ENCODE data around the gene C17orf113. TPM values are rescaled to one million over a fixed set of nuclear protein-coding genes. Genes with fewer than 3 reads are reported as not detected.

The C17orf113 gene
- total and polyA plus RNA-seq, 2 of the 13 experiments (the other 11 are each of a cell fraction or from before 2014, with no cell fraction given): 0.87 to 1.1 TPM

GRCh38 chr17:42076797-42077559 is 26.6 kb upstream of the C17orf113 start:
- peaks cover 77% of the 10 kb centered on the region for H3K4me1 ChIP-seq (ENCODE audit: insufficient read depth, low read length)
- no peak overlapping the region for H3K27ac ChIP-seq (ENCODE audit: extremely low read length, insufficient read depth, low read length)
- intact Hi-C loops (cut with micrococcal nuclease; ENCODE audit: unreplicated experiment) (no loop called here), in situ Hi-C loops (cut with HindIII; ENCODE audit: extremely low pct_ligation_motif_present, low pct_unique_long_range_greater_than_20kb) (no loop called here)
- H3K36me3 ChIP-seq (replicated peaks in 1 of 2; ENCODE audit: control insufficient read depth in 1 of 2, insufficient read depth in 2 of 2, low read length in 2 of 2): no peaks in the 10 kb centered on the region
- no peak for TF ChIP-seq ZNF746 (CRISPR knock-in tag; IDR thresholded peaks at IDR 0.05)
- TF ChIP-seq ZNF317 (CRISPR knock-in tag; IDR thresholded peaks at IDR 0.05): no peak
- TF ChIP-seq LRRFIP1 (CRISPR knock-in tag; conservative IDR thresholded peaks at IDR 0.05): no peak
- no peak for TF ChIP-seq ZFP90 (CRISPR knock-in tag; IDR thresholded peaks at IDR 0.05; ENCODE audit: borderline replicate concordance)
- TF ChIP-seq, protein P1, sequence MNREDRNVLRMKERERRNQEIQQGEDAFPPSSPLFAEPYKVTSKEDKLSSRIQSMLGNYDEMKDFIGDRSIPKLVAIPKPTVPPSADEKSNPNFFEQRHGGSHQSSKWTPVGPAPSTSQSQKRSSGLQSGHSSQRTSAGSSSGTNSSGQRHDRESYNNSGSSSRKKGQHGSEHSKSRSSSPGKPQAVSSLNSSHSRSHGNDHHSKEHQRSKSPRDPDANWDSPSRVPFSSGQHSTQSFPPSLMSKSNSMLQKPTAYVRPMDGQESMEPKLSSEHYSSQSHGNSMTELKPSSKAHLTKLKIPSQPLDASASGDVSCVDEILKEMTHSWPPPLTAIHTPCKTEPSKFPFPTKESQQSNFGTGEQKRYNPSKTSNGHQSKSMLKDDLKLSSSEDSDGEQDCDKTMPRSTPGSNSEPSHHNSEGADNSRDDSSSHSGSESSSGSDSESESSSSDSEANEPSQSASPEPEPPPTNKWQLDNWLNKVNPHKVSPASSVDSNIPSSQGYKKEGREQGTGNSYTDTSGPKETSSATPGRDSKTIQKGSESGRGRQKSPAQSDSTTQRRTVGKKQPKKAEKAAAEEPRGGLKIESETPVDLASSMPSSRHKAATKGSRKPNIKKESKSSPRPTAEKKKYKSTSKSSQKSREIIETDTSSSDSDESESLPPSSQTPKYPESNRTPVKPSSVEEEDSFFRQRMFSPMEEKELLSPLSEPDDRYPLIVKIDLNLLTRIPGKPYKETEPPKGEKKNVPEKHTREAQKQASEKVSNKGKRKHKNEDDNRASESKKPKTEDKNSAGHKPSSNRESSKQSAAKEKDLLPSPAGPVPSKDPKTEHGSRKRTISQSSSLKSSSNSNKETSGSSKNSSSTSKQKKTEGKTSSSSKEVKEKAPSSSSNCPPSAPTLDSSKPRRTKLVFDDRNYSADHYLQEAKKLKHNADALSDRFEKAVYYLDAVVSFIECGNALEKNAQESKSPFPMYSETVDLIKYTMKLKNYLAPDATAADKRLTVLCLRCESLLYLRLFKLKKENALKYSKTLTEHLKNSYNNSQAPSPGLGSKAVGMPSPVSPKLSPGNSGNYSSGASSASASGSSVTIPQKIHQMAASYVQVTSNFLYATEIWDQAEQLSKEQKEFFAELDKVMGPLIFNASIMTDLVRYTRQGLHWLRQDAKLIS (CRISPR knock-in tag; IDR thresholded peaks at IDR 0.05): no peak
- TF ChIP-seq ZNF792 (CRISPR knock-in tag; IDR thresholded peaks at IDR 0.05): no peak
- TF ChIP-seq RNF219 (CRISPR knock-in tag; IDR thresholded peaks at IDR 0.05): no peak
- TF ChIP-seq ZNF570 (CRISPR knock-in tag; IDR thresholded peaks at IDR 0.05; ENCODE audit: borderline replicate concordance): no peak
- TF ChIP-seq ATAD3A (CRISPR knock-in tag; IDR thresholded peaks at IDR 0.05): no peak
- no peak for TF ChIP-seq ZNF615 (CRISPR knock-in tag; IDR thresholded peaks at IDR 0.05; ENCODE audit: borderline replicate concordance)
- no peak for TF ChIP-seq ZNF703 (CRISPR knock-in tag; IDR thresholded peaks at IDR 0.05; ENCODE audit: borderline replicate concordance)
- TF ChIP-seq, protein P2, sequence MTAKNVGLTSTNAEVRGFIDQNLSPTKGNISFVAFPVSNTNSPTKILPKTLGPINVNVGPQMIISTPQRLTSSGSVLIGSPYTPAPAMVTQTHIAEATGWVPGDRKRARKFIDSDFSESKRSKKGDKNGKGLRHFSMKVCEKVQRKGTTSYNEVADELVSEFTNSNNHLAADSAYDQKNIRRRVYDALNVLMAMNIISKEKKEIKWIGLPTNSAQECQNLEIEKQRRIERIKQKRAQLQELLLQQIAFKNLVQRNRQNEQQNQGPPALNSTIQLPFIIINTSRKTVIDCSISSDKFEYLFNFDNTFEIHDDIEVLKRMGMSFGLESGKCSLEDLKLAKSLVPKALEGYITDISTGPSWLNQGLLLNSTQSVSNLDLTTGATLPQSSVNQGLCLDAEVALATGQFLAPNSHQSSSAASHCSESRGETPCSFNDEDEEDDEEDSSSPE (CRISPR knock-in tag; IDR thresholded peaks at IDR 0.05): no peak
- TF ChIP-seq SSRP1 (CRISPR knock-in tag; IDR thresholded peaks at IDR 0.05): no peak
- no peak for TF ChIP-seq HMG20A (CRISPR knock-in tag; IDR thresholded peaks at IDR 0.05; ENCODE audit: borderline replicate concordance)
- no peak for TF ChIP-seq GLI4 (CRISPR knock-in tag; IDR thresholded peaks at IDR 0.05; ENCODE audit: borderline replicate concordance)
- no peak overlapping the region for H2AFZ ChIP-seq (ENCODE audit: low read length)
- H3K9me3 ChIP-seq (ENCODE audit: low read length): no peaks in the 10 kb centered on the region
- no TSS peak for BruUV-seq (replicated peaks)
- 53% methylated on average over 4 of the region's 4 CpGs for WGBS (ENCODE audit: low lambda C conversion rate)
- H3K4me3 ChIP-seq (replicated peaks in 1 of 3; ENCODE audit: insufficient read depth in 1 of 3, low read depth in 2 of 3, low read length in 3 of 3): no peak overlapping the region
- H3K9ac ChIP-seq (ENCODE audit: insufficient read depth, low read depth, low read length): no peak overlapping the region
- H3K79me2 ChIP-seq (ENCODE audit: insufficient read depth, low read length): no peaks in the 10 kb centered on the region
- peaks cover 2 to 13% of the 10 kb centered on the region in 2 experiments; a peak in 3 of 5 replicates for H3K27me3 ChIP-seq (ENCODE audit: control insufficient read depth in 1 of 2, insufficient read depth in 2 of 2, low read length in 2 of 2)
- FAIRE-seq (peak; percentile 34), DNase-seq (ENCODE audit: low spot score) (no peak), ATAC-seq (no peak)
- no peaks in the 10 kb centered on the region for H4K20me1 ChIP-seq (ENCODE audit: insufficient read depth, low read length)
- ChIA-PET POLR2A (no interaction called here), CTCF (ENCODE audit: low intra/inter-chr PET ratio, low total read pairs) (no interaction called here)
- H3K4me2 ChIP-seq (ENCODE audit: low read depth, low read length): peak overlapping the region; percentile 40; the same call in 1 of the 2 replicates

All from HepG2 (cell line).